Measurements from ENCODE around the gene CGB5.
"Not testable (repeated sequence)": the region's sequence is repeated elsewhere in the genome, so short reads cannot be mapped to it uniquely, and the experiment has no call there.

DNA sequence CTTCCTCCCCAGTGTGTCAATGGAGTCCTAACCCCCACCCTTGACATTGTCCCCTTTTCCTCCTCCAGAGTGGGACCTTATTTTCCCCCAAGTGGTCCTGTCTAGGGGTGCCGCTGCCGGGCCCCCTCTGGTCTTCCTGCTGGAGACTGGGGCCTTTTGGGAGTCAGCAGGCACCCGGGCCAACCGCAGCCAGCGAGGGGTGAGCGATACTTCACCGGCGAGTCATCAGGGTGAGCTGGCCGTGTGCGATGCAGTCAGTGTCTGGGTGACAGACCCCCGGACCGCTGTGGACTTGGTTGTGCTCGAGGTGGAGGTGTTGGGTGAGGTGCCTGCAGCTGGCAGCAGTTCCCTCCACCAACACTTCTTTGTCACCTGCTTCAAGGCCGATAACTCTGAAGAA, 13.9 kb upstream of the CGB5 start:
- TF ChIP-seq CTCF (IDR thresholded peaks at IDR 0.05); EZH2 (IDR thresholded peaks at IDR 0.05; ENCODE audit: borderline replicate concordance, insufficient read depth, low read depth, low read length, poor library complexity, severe bottlenecking): not testable (repeated sequence)
